ENCODE measurements around the gene MAN2A2.
"Not testable (repeated sequence)": the region's sequence is repeated elsewhere in the genome, so short reads cannot be mapped to it uniquely, and the experiment has no call there.

The MAN2A2 gene

DNA sequence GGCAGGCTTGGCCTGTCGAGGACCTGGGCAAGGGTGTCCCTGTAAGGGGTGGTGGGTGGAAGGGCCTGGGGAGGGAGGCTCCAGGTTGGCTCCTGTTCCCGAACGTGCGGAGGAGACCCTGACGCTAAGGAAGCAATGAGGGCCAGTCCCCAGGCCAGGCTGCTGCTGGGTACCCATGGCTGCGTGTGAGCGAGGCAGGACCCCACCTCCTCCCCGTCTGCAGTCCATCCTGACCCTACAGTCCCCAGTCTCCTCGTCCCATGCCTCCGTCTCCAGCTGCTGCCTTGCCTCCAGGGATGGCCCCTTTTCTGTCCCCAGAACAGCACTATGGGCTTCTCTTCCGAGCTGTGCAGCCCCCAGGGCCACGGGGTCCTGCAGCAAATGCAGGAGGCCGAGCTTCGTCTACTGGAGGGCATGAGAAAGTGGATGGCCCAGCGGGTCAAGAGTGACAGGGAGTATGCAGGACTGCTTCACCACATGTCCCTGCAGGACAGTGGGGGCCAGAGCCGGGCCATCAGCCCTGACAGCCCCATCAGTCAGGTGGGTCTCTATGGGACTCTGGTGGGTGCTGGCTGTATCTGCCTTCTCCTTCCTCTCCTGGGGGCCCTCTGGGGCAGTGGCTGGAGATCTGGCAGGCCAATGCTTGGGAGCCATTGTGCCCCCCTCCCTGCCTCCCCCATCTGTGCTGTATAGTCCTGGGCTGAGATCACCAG lies 18.2 kb upstream of the MAN2A2 start:
- DNase-seq = peak; percentile 5

DNA sequence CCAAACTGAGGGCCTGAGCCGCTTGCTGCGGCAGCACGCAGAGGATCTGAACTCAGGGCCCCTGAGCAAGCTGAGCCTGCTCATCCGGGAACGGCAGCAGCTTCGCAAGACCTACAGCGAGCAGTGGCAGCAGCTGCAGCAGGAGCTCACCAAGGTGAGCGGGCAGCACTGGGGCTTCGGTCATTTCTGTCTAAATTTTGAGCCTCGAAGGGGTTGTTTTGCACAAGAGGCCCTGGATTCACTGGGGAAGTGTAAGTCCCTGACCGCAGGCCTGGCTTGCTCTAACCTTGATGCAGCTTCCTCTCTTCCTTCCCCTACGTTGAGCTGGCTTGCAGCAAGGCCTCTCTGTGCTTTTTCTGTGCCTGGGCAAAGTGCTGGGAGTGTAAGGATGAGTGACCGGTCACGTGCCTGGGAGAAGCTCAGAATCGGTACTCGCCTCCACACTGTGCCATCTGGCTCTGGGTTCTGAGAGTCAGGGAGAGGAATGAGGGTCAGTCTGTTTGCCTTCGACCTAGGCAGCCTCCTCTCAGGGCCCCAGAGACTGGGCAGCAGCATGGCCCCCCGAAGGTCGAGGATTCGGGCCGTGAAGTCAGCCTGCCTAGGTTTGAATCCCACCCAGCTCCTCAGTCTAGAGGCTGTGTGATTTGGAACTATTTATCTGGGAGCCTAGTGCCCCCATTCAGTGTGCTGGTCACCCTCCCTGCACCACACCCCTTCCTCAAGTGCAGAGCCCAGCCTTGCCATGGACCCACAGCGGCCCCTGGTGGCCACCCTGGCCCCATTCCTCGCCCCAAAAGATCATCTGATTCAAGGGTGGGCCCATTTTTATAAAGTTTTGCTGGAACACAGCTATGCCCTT lies 17.4 kb upstream of the MAN2A2 start:
- DNase-seq = peak; percentile 65

DNA sequence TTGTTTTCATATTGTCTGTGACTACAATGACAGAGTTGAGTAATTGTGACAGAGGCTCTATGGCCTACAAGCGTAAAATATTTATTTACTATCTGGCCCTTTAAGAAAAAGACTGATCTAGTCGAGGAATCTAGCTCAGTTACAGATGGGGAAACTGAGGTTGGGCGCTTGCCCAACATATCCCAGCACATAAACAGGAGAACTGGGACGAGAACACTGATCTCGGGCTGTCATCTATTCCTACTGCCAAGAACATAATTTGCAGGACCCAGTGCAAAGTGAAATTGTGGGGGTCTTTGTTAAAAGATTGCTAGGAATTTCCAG lies 16.8 kb upstream of the MAN2A2 start:
- DNase-seq = no peak

DNA sequence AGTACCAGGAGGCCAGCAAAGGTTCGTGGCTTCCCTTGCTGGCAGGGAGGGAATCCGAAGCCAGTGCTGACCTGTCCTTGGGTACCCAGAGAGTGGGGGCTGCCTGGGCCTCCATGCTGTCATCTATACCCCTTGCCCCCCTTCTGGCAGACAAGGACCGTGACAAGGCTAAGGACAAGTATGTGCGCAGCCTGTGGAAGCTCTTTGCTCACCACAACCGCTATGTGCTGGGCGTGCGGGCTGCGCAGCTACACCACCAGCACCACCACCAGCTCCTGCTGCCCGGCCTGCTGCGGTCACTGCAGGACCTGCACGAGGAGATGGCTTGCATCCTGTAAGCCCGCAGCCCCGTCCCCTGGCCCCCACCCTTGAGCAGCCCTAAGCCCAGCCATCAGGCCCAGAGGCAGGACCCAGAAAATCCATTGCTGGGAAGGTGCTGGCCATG lies 16.0 kb upstream of the MAN2A2 start:
- no peak for DNase-seq

DNA sequence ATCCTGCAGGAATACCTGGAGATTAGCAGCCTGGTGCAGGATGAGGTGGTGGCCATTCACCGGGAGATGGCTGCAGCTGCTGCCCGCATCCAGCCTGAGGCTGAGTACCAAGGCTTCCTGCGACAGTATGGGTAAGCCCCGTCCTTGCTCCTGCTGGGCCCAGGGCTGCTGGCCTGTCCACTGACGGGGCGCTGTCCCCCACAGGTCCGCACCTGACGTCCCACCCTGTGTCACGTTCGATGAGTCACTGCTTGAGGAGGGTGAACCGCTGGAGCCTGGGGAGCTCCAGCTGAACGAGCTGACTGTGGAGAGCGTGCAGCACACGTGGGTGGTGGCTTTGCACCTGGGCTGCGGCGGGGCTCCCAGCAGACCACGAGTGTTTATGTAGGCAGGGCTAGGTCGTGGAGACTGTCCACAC lies 13.8 kb upstream of the MAN2A2 start:
- no peak for DNase-seq

DNA sequence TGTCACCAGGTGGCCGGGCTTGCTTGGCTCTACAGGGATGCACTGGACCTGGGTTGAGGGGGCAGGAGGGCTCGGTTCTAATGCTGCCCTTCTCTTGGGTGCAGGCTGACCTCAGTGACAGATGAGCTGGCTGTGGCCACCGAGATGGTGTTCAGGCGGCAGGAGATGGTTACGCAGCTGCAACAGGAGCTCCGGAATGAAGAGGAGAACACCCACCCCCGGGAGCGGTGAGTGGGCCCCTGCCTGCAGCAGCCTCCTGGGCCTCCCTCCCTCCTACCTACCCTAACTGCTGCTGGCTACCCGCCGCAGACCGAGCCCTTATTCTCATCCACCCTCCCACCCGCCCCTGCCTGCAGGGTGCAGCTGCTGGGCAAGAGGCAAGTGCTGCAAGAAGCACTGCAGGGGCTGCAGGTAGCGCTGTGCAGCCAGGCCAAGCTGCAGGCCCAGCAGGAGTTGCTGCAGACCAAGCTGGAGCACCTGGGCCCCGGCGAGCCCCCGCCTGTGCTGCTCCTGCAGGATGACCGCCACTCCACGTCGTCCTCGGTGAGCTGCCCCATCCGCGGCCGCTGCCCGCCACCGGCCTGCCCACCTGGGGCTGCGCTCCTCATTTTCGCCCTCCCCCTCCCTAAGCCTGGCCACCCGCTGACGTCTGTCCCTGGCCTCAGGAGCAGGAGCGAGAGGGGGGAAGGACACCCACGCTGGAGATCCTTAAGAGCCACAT lies 13.2 kb upstream of the MAN2A2 start:
- DNase-seq = no peak

DNA sequence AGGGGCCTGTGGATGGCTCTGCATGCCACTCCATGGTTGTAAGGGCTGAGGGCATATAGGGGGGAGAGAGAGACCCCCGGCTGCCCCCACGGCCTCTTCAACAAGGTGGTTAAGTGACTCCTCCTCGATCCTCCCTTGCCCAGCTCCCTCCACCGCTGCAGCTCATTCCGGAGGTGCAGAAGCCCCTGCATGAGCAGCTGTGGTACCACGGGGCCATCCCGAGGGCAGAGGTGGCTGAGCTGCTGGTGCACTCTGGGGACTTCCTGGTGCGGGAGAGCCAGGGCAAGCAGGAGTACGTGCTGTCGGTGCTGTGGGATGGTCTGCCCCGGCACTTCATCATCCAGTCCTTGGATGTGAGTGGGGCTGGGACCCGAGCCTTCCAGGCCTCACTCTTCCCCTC lies 12.3 kb upstream of the MAN2A2 start:
- no peak for DNase-seq

DNA sequence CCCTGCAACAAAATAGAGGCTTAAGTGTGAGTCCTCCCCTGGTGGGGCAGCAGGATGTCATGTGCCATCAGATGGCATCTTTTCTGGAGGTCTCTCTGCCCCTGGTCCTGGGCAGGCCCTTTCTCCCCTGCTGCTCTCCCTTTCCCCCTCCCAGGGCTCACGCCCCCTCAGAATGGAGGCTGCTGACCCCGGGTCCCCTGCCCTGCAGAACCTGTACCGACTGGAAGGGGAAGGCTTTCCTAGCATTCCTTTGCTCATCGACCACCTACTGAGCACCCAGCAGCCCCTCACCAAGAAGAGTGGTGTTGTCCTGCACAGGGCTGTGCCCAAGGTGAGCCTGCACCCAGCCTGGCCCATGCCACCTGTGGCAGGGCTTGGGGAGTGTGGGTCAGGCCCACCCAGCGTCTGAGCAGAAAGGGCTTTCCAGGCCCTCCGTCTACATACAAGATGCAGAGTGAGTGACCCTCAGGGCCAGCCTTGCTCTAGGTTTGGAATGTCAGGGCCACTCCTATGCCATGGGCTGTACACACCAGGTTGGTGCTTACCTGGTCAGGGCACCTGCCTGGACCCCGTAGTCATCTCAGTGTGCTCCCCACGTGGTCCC lies 11.7 kb upstream of the MAN2A2 start:
- no peak for DNase-seq

DNA sequence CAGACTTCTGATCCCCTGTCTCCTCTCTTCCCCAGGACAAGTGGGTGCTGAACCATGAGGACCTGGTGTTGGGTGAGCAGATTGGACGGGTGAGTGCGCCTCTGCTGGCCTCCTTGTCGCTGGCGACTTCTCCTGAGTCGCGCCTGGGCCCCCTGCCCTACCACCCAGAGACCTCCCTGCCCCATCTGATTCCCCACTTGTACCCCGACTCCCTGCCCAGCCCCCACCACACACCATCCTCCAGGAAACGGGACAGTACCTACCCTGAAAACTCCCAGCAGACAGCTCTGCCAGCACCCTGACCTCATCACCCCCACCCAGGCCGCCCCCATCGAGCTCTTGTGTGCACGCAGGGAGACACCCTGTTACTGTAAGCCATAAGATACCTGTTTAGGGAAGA lies 11.1 kb upstream of the MAN2A2 start:
- DNase-seq = no peak

DNA sequence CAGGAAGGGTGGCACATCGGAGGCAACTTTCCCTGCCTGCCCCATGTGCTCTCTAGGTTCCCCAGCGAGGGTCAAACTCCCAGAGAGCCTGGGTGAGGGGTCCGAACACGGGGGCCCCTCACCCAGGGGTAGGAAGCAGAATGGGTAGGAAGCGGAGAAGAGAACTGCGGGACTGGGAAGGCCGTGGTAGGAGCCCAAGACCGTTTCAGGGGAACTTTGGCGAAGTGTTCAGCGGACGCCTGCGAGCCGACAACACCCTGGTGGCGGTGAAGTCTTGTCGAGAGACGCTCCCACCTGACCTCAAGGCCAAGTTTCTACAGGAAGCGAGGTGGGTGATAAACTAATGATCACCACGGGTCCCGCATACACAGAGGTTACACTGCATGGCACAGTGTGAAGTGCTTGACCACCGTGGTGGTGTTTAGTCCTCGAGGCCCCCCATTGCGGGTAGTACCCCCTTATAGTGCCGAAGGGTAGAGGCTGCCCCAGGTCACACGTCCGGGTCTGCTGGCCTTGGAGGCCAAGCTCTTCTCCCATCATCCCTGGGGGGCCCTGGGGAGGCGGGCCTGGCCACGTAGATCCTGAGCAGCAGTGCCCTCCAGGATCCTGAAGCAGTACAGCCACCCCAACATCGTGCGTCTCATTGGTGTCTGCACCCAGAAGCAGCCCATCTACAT lies 10.5 kb upstream of the MAN2A2 start:
- DNase-seq = no peak

DNA sequence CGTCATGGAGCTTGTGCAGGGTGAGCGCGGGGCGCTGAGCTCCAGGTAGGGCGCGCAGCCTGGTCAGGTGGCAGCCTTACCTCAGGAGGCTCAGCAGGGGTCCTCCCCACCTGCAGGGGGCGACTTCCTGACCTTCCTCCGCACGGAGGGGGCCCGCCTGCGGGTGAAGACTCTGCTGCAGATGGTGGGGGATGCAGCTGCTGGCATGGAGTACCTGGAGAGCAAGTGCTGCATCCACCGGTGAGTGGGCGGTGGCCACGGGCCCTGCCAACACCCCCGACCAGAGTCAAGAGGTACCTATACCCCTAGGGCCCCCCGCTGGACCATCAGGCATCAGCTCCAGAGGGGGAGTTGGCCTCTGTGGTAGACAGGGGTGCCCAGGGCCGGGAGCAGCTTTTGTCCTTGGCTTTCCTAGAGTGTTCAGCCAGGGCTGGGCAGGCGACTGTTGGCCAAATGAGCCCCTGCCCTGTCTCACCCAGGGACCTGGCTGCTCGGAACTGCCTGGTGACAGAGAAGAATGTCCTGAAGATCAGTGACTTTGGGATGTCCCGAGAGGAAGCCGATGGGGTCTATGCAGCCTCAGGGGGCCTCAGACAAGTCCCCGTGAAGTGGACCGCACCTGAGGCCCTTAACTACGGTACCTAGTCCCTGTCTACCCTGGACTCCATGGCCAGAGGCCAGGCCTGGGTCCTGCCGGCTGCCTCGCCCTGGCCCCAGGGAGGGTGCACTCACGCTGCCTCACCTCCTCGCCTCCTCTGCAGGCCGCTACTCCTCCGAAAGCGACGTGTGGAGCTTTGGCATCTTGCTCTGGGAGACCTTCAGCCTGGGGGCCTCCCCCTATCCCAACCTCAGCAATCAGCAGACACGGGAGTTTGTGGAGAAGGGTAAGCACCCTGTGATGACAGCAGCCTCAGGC lies 9.7 kb upstream of the MAN2A2 start:
- no peak for DNase-seq

DNA sequence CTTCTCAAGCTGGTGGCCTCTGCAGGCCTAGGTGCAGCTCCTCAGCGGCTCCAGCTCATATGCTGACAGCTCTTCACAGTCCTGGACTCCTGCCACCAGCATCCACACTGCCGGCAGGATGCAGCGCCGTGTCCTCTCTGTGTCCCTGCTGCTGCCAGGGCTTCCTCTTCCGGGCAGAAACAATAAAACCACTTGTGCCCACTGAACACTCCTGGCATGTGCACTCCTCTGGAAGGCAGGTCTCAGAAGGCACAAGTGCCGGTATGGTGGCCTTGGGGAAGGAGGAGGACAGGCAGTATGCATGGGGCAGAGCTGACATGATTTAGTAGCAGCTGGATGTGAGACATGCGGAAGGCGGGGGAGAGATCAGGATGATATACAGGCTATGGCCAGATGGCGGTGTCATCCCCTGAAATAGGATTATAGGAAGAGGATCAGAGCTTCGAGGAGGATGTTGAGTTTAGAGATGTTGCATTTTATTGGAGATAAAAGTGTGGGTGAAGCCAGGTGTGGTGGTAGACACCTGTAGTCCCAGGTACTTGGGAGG lies 7.5 kb upstream of the MAN2A2 start:
- DNase-seq = no peak

DNA sequence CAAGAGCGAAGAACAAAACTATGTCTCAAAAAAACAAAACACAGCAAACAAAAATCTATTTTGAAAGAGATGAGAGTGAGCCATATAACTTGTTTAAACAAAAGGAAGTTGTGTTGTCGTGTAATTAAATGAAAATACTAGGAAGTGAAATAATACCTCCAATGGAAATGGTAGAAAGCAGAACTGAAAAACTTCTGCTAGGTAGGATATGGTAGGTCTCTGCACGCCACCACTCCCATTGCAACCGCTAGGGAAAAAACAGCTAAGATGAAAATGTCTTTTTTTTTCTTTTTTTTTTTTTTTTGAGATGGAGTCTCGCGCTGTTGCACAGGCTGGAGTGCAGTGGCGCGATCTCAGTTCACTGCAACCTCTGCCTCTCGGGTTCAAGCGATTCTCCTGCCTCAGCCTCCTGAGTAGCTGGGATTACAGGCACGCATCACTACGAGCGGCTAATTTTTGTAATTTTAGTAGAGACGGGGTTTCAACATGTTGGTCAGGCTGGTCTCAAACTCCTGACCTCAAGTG lies 5.9 kb upstream of the MAN2A2 start:
- DNase-seq = not testable (repeated sequence)

DNA sequence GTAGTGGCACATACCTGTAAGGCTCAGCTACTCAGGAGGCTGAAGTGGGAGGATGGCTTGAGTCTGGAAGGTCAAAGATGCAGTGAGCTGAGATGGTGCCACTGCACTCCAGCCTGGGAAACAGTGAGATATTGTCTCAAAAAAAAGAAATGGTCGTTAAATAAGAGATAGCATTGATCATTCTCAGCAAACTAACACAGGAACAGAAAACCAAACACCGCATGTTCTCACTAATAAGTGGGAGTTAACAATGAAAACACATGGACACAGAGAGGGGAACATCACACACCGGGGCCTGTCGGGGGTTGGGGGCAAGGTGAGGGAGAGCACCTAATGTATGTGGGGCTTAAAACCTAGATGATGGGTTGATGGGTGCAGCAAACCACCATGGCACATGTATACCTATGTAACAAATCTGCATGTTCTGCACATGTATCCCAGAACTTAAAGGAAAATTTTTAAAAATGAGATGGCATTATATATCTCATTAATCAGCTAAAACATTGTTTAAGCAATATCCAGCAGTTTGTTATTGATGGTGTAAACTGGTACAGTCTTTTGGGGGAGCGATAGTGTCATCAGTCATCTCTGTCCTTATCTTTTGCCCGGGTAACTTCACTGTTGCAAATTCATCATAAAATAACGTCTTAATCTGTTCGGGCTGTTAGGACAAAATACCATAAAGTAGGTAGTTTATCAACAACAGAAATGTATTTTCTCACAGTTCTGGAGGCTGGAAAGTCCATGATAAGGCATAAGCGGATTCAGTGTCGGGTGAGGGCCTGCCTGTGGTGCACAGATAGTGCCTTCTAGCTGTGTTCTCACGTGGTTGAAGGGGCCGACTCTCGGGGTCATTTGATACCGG lies 1.7 kb upstream of the MAN2A2 start:
- no peak for DNase-seq

DNA sequence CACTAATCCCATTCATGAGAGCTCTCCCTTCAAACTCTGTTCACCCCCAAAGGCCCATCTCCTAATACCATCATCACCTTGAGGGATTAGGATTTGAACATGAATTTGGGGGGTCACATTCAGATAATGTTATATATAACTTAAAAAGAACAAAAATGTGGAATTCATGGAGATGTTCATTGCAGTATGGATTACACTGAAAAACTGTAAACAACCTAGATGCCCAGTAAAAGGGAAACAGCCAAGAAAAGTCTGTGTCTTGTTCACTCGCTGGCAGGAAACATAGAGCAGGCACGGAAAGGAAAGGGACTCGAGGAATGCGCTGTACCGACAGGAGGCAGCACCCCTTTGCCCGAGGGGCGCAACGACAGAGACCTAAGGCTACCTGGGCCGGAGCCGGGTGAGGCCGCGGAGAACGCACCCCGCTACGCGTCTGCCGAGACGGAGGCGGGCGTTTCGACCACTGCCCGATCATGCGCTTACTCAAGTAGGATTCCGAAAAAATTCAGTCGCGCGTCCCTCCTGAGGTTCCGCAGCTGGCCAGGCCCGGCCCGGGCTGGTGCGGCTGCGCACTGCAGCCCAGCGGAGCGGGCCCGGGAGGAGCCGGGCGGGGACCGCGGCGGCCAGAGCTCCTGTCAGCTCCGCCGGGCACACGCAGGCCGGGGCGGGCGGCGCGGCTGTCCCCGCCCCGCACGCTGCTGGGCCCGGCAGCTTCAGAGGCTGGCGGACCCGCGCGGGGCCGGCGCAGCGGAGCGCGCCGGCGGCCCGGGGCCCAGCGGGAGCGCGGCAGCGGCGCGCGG lies 862 bp upstream of the MAN2A2 start:
- DNase-seq = peak; percentile 82

DNA sequence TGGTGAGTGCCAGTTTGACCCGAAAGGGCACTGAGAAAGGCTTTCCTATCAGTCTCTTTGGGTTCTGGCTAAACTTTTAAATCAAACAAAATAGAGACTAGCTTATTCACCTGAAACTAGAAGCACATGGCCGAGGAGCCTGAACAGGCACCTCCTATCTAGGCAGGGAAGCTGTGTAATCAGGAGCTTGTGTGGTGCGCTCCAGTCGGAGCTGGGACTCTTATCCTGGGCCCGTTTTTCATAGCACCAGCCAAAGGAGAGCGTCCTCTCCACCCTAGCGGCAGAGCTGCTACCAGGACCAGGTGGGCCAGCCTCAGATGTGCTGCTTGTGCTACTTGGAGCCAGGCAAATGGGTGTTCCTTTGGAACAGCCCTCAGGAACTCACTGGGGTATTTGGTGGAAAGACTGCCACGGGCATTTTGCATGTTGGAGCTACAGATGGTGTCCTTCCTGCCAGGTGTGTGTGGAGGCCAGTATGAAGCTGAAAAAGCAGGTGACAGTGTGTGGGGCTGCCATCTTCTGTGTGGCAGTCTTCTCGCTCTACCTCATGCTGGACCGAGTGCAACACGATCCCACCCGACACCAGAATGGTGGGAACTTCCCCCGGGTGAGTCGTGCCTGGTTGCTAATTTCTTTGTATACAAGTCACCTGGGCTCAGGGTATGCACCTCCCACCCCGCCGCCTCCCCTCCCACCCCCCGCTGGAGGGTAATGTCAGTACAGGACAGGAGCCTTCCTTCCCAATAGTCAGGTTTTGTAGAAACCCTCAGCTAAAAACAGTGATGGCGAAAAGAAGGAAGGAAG lies 833 bp downstream of the MAN2A2 start:
- DNase-seq = no peak

DNA sequence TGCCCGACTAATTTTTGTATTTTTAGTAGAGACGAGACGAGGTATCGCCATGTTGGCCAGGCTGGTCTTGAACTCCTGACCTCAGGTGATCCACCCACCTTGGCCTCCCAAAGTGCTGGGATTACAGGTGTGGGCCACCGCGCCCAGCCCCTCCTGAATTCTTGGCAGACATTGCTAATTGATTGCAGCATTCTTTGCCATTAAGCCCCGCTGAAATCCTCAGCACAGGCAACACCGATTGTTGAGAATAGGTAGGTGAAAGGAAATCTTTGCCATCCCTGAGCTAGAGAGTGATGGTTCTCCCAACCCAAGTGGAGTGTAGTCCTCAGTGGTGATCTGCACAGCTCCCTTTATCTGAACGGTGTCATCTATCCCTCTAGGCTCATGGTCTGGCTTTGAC lies 1.6 kb downstream of the MAN2A2 start:
- DNase-seq = no peak

Measured in EL (cell line).